ENCODE measurements around the gene SLC6A12. TPM values are rescaled to one million over a fixed set of nuclear protein-coding genes. Genes with fewer than 3 reads are reported as not detected.
A peak's percentile ranks its signal among the peaks of the same experiment; 100 is the strongest.

SLC6A12 gene
- total and polyA plus RNA-seq, 7 donors = 0.07 to 0.90 (median 0.30) TPM

DNA sequence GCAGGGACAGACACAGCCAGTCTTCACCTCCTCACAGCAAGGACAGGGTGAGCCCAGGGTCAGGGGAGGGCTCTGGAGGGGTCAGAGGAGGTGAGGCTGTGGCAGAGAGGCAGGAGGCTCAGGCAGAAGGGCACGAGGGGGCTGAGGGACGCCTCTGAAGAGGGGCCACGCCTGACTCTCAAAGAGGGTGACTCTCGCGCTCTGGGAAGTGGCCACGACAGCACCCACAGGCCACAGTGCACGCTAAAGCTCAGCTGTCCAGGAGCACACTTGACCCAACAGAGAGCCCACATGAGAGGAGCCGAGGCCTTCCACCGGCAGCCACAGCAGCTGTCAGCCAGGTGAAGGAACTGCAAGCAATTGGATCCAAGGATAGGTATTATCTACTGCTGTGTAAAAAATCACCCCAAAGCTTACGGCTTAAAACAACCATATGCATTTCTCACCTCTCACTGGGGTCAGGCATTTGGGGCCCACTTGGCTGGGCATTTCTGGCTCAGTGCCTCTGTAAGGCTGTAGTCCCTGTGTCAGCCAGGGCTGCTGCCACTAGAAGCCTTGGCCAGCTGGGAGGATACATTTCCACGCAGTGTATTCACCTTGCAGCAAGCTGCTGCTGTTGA, 27.8 kb downstream of the SLC6A12 start:
- H3K27ac ChIP-seq = no peak overlapping the region
- intact Hi-C loops (cut with DNase I) = no loop called here
- no peaks in the 10 kb centered on the region for H3K9me3 ChIP-seq
- DNase-seq (peak in 1 of 2 donors; percentile 31), ATAC-seq (no peak)
- H3K4me1 ChIP-seq = no peaks in the 10 kb centered on the region
- WGBS, 3 donors = 59 to 77% (median 70%) methylated on average over 11 of the region's 11 CpGs
- TF ChIP-seq, protein P1, sequence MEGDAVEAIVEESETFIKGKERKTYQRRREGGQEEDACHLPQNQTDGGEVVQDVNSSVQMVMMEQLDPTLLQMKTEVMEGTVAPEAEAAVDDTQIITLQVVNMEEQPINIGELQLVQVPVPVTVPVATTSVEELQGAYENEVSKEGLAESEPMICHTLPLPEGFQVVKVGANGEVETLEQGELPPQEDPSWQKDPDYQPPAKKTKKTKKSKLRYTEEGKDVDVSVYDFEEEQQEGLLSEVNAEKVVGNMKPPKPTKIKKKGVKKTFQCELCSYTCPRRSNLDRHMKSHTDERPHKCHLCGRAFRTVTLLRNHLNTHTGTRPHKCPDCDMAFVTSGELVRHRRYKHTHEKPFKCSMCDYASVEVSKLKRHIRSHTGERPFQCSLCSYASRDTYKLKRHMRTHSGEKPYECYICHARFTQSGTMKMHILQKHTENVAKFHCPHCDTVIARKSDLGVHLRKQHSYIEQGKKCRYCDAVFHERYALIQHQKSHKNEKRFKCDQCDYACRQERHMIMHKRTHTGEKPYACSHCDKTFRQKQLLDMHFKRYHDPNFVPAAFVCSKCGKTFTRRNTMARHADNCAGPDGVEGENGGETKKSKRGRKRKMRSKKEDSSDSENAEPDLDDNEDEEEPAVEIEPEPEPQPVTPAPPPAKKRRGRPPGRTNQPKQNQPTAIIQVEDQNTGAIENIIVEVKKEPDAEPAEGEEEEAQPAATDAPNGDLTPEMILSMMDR (IDR thresholded peaks at IDR 0.05) = no peak
- no peaks in the 10 kb centered on the region for H3K36me3 ChIP-seq (ENCODE audit: insufficient read depth in 1 of 2, low read depth in 1 of 2)
- peaks cover 0 to 35% (median 7%) of the 10 kb centered on the region in 3 donors for H3K27me3 ChIP-seq (ENCODE audit: insufficient read depth in 3 of 3, low read length in 2 of 3)
- H3K4me3 ChIP-seq = no peak overlapping the region

DNA sequence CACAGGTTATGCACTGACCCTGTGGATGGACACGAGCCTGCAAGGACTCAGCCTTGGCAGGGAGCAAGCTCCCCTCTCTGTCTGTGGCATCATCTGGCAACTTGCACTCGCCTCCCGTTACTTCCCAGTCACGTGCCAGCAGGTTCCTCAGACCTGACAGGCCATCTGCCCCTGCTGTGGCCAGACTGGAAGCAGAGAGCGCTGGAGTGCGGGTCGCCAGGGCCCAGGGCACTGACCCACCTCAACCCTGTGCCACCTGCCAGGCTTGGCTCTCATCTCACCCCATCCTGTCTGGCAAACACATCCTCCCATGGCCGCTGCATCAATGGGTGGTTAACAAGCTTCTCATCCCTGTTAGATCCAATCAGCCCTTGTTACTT, 28.4 kb downstream of the SLC6A12 start:
- intact Hi-C loops (cut with DNase I) = no loop called here
- Histone ChIP-seq H3K27ac (no peak overlapping the region), H3K27me3 (ENCODE audit: insufficient read depth in 3 of 3, low read length in 2 of 3) (peaks cover 0 to 34% (median 5%) of the 10 kb centered on the region in 3 donors), H3K36me3 (ENCODE audit: insufficient read depth in 1 of 2, low read depth in 1 of 2) (no peaks in the 10 kb centered on the region), H3K4me3 (no peak overlapping the region), H3K9me3 (no peaks in the 10 kb centered on the region), H3K4me1 (no peaks in the 10 kb centered on the region)
- DNase-seq = peak in 1 of 2 donors; percentile 50
- TF ChIP-seq, protein P1 (IDR thresholded peaks at IDR 0.05) = no peak
- ATAC-seq = peak; percentile 27 to 45 (median 31)
- 48 to 54% (median 53%) methylated on average over 8 of the region's 8 CpGs for WGBS, 3 donors

DNA sequence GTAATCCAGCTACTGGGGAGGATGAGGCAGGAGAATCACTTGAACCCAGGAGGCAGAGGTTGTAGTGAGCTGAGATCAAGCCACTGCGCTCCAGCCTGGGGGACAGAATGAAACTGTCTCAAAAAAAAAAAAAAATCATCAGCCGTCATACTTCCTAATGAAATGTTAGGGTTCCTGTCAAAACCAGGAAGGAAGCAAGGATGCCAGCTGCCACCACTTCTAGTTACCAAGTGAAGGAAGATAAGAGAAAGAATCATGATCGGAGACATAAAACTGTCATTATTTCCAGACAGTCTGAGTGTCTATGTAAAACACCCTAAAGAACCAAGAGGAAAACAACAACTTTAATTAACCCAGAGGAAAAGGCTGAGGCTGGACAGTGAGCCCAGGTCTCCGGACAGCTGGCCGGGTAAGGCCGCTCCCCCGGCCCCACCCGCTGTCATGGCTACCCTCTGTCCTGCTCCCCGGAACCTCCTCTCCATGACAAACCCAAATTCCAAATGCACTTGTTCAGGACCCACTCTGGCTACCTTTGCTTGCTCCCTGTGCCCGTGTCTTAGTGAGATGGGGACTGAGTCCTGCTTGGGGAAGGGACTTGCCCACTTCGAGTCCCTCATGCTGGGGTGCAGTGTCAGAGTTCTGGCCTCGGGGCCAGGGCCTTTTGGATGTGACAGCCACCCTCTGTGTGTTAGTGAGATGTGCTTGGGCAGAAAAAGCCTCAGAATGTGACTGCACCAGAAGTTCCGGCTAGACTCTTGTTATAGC, 29.0 kb downstream of the SLC6A12 start:
- Histone ChIP-seq H3K4me3 (no peak overlapping the region), H3K36me3 (ENCODE audit: insufficient read depth in 1 of 2, low read depth in 1 of 2) (no peaks in the 10 kb centered on the region), H3K27ac (no peak overlapping the region), H3K4me1 (no peaks in the 10 kb centered on the region), H3K27me3 (ENCODE audit: insufficient read depth in 3 of 3, low read length in 2 of 3) (peaks cover 0 to 29% (median under 1%) of the 10 kb centered on the region in 3 donors), H3K9me3 (no peaks in the 10 kb centered on the region)
- WGBS, 3 donors = 57 to 75% (median 65%) methylated on average over 13 of the region's 13 CpGs
- DNase-seq (peak in 1 of 2 donors; percentile 15), ATAC-seq (peak in 1 of 4 donors; percentile 4)
- intact Hi-C loops (cut with DNase I) = no loop called here
- TF ChIP-seq, protein P1 (IDR thresholded peaks at IDR 0.05) = no peak

DNA sequence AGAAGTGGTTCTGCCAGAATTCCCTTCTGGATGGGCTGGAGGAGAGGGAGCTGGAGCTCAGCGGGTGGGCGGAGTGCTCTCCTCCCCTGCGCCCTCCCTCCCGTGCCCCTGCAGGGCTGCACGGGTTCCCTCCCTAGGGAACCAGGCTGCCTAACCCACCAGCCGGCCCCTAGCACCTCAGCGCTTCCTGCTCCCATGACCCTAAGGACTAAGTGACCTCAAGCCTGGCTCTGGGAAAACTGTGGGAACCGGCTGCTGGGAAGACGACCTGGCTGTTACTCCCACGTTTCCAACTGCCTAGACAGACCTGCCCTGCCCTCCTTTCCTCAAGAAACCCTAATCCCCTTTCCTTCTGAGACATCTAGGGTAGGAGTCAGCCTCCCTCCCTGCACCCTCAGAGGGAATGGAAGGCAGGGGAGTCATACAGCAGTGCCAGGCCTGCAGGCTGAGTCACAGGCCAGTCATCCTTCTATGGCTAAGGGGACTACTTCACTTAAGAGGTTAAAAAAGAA, 31.5 kb downstream of the SLC6A12 start:
- peak overlapping the region; percentile 47 for H3K4me3 ChIP-seq
- ATAC-seq (peak in 2 of 4 donors; percentile 26 to 36), DNase-seq (peak in 1 of 2 donors; percentile 55)
- intact Hi-C loops (cut with DNase I) = no loop called here
- H3K4me1 ChIP-seq = peaks cover 6% of the 10 kb centered on the region
- WGBS, 3 donors = 48 to 59% (median 51%) methylated on average over 7 to 10 of the region's 10 CpGs
- H3K36me3 ChIP-seq (ENCODE audit: insufficient read depth in 1 of 2, low read depth in 1 of 2) = no peaks in the 10 kb centered on the region
- TF ChIP-seq, protein P1 (IDR thresholded peaks at IDR 0.05) = no peak
- peaks cover 0 to 20% (median 0%) of the 10 kb centered on the region in 3 donors for H3K27me3 ChIP-seq (ENCODE audit: insufficient read depth in 3 of 3, low read length in 2 of 3)
- no peak overlapping the region for H3K27ac ChIP-seq
- H3K9me3 ChIP-seq = no peaks in the 10 kb centered on the region
